KG1 (cell line): ENCODE results near the gene UGCG.

Experiments
- DNase-seq: peaks from one replicate; lab custom pipeline; 2025; lab: John Stamatoyannopoulos, UW

UGCG gene

GRCh38 chr9:111984086-111984802, 87.6 kb downstream of the UGCG start:
- no peak for DNase-seq
